Epithelial cell of prostate (primary cell): ENCODE measurements around the gene CTNNA1.

Experiments
- DNase-seq: peaks from one replicate; pipeline ENCODE4 v3.0.0-alpha.2; 2011; ENCODE audit warnings: low read depth, low spot score
- H3K27ac ChIP-seq: fragments of 450-650 bp; 2 replicates; pipeline ENCODE4 v1.5.1; 2017; ENCODE audit warnings: mild to moderate bottlenecking

Gene CTNNA1

GRCh38 chr5:138841531-138841930 lies 88.3 kb downstream of the CTNNA1 start:
- H3K27ac ChIP-seq = peak overlapping the region; percentile 85
- no peak for DNase-seq

- H3K27ac ChIP-seq = peak overlapping the region; percentile 85
- DNase-seq = no peak
Observed at GRCh38 chr5:138843316-138844124, 90.3 kb downstream of the CTNNA1 start.

GRCh38 chr5:138844125-138844461 lies 90.9 kb downstream of the CTNNA1 start:
- DNase-seq = peak; percentile 26
- peak overlapping the region; percentile 85 for H3K27ac ChIP-seq

- peak overlapping the region; percentile 85 for H3K27ac ChIP-seq
- DNase-seq = peak; percentile 69
Observed at GRCh38 chr5:138844812-138845513, 91.7 kb downstream of the CTNNA1 start.

- no peak for DNase-seq
- peak overlapping the region; percentile 3 for H3K27ac ChIP-seq
Observed at GRCh38 chr5:138849439-138849838, 96.2 kb downstream of the CTNNA1 start.

- DNase-seq = no peak
- no peak overlapping the region for H3K27ac ChIP-seq
Observed at GRCh38 chr5:138849882-138850281, 96.7 kb downstream of the CTNNA1 start.

- no peak for DNase-seq
- H3K27ac ChIP-seq = no peak overlapping the region
Observed at GRCh38 chr5:138850865-138851435, 97.7 kb downstream of the CTNNA1 start.

- no peak overlapping the region for H3K27ac ChIP-seq
- DNase-seq = no peak
Observed at GRCh38 chr5:138853132-138853531, 99.9 kb downstream of the CTNNA1 start.

GRCh38 chr5:138867011-138867410 lies 113.8 kb downstream of the CTNNA1 start:
- DNase-seq = no peak
- no peak overlapping the region for H3K27ac ChIP-seq

- no peak for DNase-seq
- peak overlapping the region; percentile 50 for H3K27ac ChIP-seq
Observed at GRCh38 chr5:138869038-138869437, 115.8 kb downstream of the CTNNA1 start.

- peak overlapping the region; percentile 50 for H3K27ac ChIP-seq
- no peak for DNase-seq
Observed at GRCh38 chr5:138869763-138870500, 116.7 kb downstream of the CTNNA1 start.

GRCh38 chr5:138870611-138871010 lies 117.4 kb downstream of the CTNNA1 start:
- H3K27ac ChIP-seq = peak overlapping the region; percentile 50
- DNase-seq = no peak

- DNase-seq = no peak
Observed at GRCh38 chr5:138872841-138873465, 119.7 kb downstream of the CTNNA1 start.

GRCh38 chr5:138873466-138874221 lies 120.4 kb downstream of the CTNNA1 start:
- DNase-seq = no peak
- no peak overlapping the region for H3K27ac ChIP-seq

More at GRCh38 chr5:138872841-138873465, 119.7 kb downstream of the CTNNA1 start:
- H3K27ac ChIP-seq = no peak overlapping the region

- DNase-seq = no peak
- H3K27ac ChIP-seq = no peak overlapping the region
Observed at GRCh38 chr5:138874241-138874640, 121.0 kb downstream of the CTNNA1 start.

- no peak within 1 kb of the TSS for H3K27ac ChIP-seq
- DNase-seq = no peak
Observed at GRCh38 chr5:138874771-138875551, 121.7 kb downstream of the CTNNA1 start, which contains the start of gene LRRTM2. Gene LRRTM2, minus strand, starts transcription at chr5:138875335. Its CDS starts 424 bp downstream, at chr5:138874911.

GRCh38 chr5:138875552-138875875 lies 122.3 kb downstream of the CTNNA1 start:
- DNase-seq = no peak
- H3K27ac ChIP-seq = no peak overlapping the region

GRCh38 chr5:138875946-138876345 lies 122.7 kb downstream of the CTNNA1 start:
- DNase-seq = no peak
- H3K27ac ChIP-seq = no peak overlapping the region

- DNase-seq = no peak
- H3K27ac ChIP-seq = no peak overlapping the region
Observed at GRCh38 chr5:138876811-138877210, 123.6 kb downstream of the CTNNA1 start.
